Measurements from ENCODE around the gene RIT2.

Gene RIT2

DNA sequence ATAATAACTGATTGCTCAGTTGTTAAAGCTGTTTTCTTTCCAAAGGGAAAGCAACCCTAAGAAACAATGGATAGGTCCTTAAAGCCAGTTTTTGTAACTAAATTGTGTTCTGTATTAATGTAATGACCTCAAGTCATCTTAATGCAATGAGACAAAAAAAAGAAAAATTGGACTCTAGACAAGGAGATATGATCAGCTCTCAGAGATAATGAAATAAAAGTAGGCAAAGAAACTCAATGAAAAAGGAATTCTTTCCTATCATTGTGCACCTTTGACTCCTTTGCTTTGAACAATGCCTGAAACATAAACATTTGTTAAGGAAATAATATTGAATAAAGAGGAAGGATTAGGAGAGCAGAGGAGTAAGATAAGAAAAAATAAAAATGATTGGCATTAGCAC is 86.1 kb downstream of the RIT2 start:
- Mint-ChIP-seq H3K27me3 (ENCODE audit: low read depth, poor library complexity) (peaks cover 3% of the 10 kb centered on the region), H3K9me3 (no peaks in the 10 kb centered on the region), H3K4me3 (no peak overlapping the region), H3K36me3 (ENCODE audit: low read depth) (no peaks in the 10 kb centered on the region), H3K27ac (no peak overlapping the region), H3K4me1 (peaks cover 2% of the 10 kb centered on the region)
- DNase-seq = no peak
- TF ChIP-seq, protein P1, sequence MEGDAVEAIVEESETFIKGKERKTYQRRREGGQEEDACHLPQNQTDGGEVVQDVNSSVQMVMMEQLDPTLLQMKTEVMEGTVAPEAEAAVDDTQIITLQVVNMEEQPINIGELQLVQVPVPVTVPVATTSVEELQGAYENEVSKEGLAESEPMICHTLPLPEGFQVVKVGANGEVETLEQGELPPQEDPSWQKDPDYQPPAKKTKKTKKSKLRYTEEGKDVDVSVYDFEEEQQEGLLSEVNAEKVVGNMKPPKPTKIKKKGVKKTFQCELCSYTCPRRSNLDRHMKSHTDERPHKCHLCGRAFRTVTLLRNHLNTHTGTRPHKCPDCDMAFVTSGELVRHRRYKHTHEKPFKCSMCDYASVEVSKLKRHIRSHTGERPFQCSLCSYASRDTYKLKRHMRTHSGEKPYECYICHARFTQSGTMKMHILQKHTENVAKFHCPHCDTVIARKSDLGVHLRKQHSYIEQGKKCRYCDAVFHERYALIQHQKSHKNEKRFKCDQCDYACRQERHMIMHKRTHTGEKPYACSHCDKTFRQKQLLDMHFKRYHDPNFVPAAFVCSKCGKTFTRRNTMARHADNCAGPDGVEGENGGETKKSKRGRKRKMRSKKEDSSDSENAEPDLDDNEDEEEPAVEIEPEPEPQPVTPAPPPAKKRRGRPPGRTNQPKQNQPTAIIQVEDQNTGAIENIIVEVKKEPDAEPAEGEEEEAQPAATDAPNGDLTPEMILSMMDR (IDR thresholded peaks at IDR 0.05) = no peak

DNA sequence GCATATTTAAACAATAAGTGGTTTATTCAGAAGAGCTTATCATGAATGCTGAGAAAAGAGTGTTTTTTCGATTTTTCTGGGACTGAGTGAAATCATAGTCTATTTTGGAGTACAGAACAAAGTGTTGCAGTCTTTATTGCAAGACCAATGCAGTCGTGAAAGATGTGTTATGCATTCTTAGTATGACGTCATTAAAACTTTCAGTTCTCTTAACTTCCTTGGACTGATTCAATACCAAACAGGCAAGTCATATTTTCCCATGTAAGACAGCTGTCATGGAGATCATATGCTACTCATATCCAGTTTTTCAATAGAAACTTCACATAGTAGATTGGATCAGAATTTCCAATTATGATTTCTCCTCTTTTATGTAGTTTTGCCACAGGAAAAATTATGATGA is 92.6 kb downstream of the RIT2 start:
- no peak overlapping the region for H3K4me3 Mint-ChIP-seq
- H3K36me3 Mint-ChIP-seq (ENCODE audit: low read depth) = no peaks in the 10 kb centered on the region
- DNase-seq = no peak
- H3K27me3 Mint-ChIP-seq (ENCODE audit: low read depth, poor library complexity) = peaks cover 3% of the 10 kb centered on the region
- no peak overlapping the region for H3K27ac Mint-ChIP-seq
- TF ChIP-seq, protein P1 (IDR thresholded peaks at IDR 0.05) = no peak
- H3K4me1 Mint-ChIP-seq = no peaks in the 10 kb centered on the region
- no peaks in the 10 kb centered on the region for H3K9me3 Mint-ChIP-seq

DNA sequence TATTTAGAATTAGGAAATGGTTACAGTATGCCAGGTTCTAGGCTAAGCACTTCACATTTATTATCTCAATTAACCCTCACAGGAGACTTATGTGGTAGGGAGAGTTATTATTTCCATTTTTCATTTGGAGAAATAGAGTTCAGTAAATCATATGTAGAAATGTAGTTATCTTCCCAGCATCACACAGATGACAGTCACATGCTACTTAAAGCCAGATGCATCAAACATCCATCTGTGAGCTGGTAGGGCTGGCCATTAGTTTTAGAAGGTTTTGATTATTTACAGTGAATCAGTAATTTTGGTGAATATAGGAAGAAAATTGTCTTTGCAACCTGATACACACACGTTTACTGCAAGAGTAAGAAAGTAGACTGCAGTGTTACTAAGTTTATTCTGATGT is 97.9 kb downstream of the RIT2 start:
- Mint-ChIP-seq H3K9me3 (no peaks in the 10 kb centered on the region), H3K36me3 (ENCODE audit: low read depth) (no peaks in the 10 kb centered on the region), H3K4me1 (no peaks in the 10 kb centered on the region), H3K27ac (no peak overlapping the region), H3K4me3 (no peak overlapping the region), H3K27me3 (ENCODE audit: low read depth, poor library complexity) (peaks cover 3% of the 10 kb centered on the region)
- TF ChIP-seq, protein P1 (IDR thresholded peaks at IDR 0.05) = no peak
- DNase-seq = no peak

DNA sequence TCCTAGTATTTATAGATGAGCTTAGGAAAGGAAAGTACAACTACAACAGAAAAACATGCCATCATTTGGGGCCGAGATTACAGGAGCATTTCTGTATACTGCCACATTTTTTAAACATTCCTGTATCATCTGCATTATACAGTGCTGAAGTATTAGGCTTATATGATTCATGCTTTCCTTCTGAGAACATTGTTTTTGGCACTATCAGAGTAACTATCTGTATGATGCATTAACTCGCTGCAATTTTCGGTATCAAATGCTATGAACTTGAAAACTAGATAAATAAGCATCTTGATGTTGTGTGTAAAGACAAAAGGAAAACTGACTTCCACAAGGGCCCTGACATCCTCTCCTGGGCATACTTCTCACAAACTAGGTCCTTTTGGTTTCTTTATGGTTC is 102.0 kb downstream of the RIT2 start:
- no peaks in the 10 kb centered on the region for H3K9me3 Mint-ChIP-seq
- peaks cover 5% of the 10 kb centered on the region for H3K4me1 Mint-ChIP-seq
- no peaks in the 10 kb centered on the region for H3K27me3 Mint-ChIP-seq (ENCODE audit: low read depth, poor library complexity)
- DNase-seq = no peak
- TF ChIP-seq, protein P1 (IDR thresholded peaks at IDR 0.05) = no peak
- no peaks in the 10 kb centered on the region for H3K36me3 Mint-ChIP-seq (ENCODE audit: low read depth)
- no peak overlapping the region for H3K27ac Mint-ChIP-seq
- no peak overlapping the region for H3K4me3 Mint-ChIP-seq

DNA sequence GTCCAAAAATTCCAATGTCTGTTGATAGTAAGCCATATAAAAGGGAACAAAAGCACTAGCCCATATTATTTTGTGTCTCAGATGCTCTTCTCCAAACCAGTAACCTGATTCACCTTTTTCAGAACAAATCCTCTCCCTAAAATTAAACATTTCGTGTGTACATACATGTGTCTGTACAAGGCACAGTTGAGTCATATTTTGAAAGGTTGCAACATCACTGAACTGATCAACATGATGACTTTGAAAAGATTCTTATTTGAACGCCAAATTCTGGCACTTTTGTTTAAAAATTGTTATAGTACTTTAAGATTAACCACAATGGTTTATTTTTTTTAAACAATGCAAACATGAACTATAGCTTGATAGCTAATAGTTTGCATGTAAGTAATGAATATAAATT is 102.5 kb downstream of the RIT2 start:
- H3K27ac Mint-ChIP-seq = no peak overlapping the region
- no peaks in the 10 kb centered on the region for H3K36me3 Mint-ChIP-seq (ENCODE audit: low read depth)
- no peaks in the 10 kb centered on the region for H3K9me3 Mint-ChIP-seq
- TF ChIP-seq, protein P1 (IDR thresholded peaks at IDR 0.05) = no peak
- no peaks in the 10 kb centered on the region for H3K27me3 Mint-ChIP-seq (ENCODE audit: low read depth, poor library complexity)
- no peak overlapping the region for H3K4me3 Mint-ChIP-seq
- no peak for DNase-seq
- peaks cover 5% of the 10 kb centered on the region for H3K4me1 Mint-ChIP-seq

DNA sequence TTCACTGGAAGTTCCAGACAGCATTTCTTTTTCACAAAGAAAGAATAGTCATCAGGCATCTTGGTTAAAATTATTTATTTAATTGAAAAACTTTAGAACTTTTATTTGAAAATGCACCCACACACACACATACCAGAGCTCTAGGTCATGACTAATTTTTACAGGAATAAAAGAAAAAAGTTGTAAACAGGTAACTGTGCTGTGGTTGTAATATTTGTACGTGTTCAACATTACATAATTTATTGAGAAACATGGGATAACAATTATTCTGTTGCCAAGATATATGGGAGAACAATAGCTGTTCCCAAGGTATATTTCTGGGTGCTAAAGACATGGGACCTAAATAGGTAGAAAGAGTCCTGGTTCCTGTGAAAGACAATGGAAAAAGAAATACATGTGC is 104.9 kb downstream of the RIT2 start:
- peaks cover 5% of the 10 kb centered on the region for H3K4me1 Mint-ChIP-seq
- no peaks in the 10 kb centered on the region for H3K36me3 Mint-ChIP-seq (ENCODE audit: low read depth)
- no peak overlapping the region for H3K27ac Mint-ChIP-seq
- TF ChIP-seq, protein P1 (IDR thresholded peaks at IDR 0.05) = no peak
- H3K27me3 Mint-ChIP-seq (ENCODE audit: low read depth, poor library complexity) = no peaks in the 10 kb centered on the region
- no peaks in the 10 kb centered on the region for H3K9me3 Mint-ChIP-seq
- H3K4me3 Mint-ChIP-seq = no peak overlapping the region
- DNase-seq = no peak

Measured in nephron progenitor cell (in vitro differentiated cells).